Stimulated activated CD4-positive, alpha-beta T cell treated with anti-CD3 and anti-CD28 coated beads, Interleukin-15, amount 100 ng/mL, for 48 hours (primary cell): Measurements from ENCODE around the gene NOX4.
"Not testable (repeated sequence)": the region's sequence is repeated elsewhere in the genome, so short reads cannot be mapped to it uniquely, and the experiment has no call there.

ENCODE experiments used
- DNase-seq, 2 donors: peaks; one replicate each; pipeline ENCODE4 v3.0.0-alpha.2; 2020; ENCODE audit warnings: low read depth in 2 of 2

The NOX4 gene

DNA sequence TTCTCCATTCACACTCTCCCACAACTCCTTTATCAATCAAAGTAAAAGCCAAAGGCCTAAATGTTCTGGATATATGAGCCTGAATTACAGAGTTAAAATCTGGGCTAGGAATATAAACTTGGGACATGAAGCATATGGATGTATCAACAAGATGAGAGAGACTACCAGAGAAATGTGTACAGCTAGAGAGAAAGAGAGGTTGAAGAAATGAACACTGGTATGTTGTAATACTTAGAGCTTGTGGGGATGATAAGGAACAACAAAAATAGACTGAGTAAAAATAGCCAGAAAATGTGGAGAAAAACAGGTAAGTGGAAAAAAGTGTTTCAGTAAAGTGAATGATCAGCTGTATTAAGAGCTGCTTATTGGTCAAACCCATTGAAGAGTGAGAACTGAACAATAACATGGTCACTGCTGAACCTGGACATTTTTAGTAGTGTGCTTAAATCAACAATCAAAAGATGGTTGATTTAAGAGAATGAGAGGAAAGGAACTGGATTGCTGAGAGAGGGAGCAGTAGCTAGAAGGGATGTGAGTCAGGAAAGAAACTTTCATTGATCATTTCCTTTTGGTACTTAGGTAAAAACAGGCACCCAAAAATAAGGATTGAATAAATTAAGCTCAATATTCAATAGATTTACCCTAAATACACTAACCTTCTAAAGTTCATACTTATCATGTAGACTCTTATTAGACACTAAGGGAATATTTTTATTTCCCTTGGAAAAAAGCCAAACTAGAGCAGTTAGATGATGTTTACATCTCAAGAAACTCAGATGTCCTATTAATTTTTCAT, 111.0 kb downstream of the NOX4 start:
- not testable (repeated sequence) for DNase-seq

DNA sequence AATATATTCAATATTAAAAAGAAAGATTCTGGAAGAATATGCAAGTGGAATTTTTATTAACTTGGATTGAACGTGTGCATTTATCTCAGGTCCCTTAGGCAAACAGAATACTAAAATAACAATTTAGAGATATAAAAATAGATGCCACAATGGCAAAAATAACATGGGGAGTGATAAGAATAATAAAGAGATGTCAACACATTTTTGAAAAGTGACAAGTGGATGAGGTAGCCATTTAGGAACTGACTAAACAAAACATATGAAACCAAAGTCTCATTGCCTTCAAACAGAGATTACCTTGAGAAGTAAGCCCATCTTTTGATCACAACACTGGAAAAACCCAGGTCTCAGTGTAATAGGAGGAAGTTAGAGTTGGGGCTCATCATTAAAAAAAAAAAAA, 112.2 kb downstream of the NOX4 start:
- DNase-seq = not testable (repeated sequence)

GRCh38 chr11:89369356-89369755, 121.8 kb downstream of the NOX4 start:
- DNase-seq = not testable (repeated sequence)

DNA sequence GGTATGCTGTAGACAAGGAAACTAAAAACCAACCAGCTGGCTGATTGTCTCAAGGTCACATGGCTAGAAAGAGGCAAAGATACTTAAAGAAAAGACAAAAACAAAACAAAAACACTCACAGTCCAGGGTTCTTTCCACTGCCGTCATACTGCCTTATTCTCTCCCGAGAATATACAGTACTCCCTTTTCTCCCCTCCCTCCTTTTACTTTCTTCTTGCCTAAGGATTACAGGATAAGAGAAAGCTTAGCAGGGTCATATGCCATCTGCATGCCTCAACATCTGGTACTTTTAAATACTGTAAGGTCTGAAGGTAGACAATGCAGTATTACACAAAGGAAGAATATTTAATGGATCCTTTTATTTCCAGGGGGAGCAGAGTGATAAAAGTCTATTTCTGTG, 126.3 kb downstream of the NOX4 start:
- not testable (repeated sequence) for DNase-seq

DNA sequence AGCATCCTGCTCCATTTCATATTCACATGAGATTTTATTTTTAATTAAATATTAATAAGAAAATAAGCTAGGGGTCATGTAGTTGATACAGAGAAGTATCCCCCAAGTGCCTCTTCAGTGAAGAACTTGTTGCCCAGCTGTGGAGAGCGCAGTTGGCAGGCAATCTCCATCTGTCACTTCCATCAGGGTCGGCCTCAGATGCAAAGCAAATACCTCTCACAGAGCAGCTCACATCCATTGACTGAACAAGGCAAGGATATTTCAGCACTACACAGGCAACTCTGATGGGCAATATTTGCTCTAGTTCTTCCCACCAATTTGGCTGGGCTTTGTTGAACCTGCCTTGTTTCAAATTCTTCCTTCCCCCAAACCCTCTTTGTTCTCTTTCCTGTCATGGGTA, 129.4 kb downstream of the NOX4 start:
- no peak for DNase-seq

DNA sequence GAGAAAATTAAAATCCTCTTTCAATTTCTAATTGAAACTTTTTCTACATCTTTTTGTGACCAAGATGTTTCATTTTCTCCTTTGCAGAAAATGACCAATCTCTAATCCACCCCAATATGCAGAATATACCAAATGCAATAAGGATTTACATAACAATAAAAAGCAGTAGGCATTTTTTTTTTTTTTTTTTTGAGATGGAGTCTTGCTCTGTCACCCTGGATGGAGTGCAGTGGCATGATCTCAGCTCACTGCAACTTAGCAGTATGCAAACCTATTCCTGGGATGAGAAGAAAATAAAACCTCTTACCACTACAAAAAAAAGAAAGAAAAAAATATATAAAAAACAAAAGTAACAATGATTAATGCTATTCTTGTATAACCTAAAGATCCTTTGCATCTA, 132.0 kb downstream of the NOX4 start:
- not testable (repeated sequence) for DNase-seq

- DNase-seq = no peak
These were observed 132.4 kb downstream of the NOX4 start for GRCh38 chr11:89358761-89359160.

GRCh38 chr11:89355646-89356045, 135.5 kb downstream of the NOX4 start:
- no peak for DNase-seq

GRCh38 chr11:89354513-89354912, 136.7 kb downstream of the NOX4 start:
- DNase-seq = not testable (repeated sequence)

DNA sequence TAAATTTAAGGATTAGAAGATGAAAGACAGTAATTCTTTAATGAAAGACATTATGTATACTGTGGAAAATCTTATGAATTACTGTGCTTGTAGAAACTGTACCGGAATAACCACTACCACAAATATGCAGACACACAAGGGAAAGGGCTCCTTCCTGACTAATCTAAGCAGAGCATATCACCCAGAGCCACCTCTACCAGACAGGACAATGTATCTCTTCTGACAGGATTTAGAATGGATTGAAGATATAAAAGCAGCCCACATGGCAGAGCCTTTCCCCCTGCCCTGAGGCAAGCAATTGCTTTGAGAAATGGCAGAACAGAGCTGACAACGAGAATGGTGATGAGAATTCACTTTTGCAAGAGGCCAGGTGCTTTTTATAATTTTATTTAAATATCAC, 144.1 kb downstream of the NOX4 start:
- no peak for DNase-seq

- no peak for DNase-seq
These were observed 144.6 kb downstream of the NOX4 start for GRCh38 chr11:89346601-89347000.

GRCh38 chr11:89342880-89343572, 148.1 kb downstream of the NOX4 start:
- DNase-seq = not testable (repeated sequence)

GRCh38 chr11:89340450-89340849, 150.7 kb downstream of the NOX4 start:
- DNase-seq = not testable (repeated sequence)

DNA sequence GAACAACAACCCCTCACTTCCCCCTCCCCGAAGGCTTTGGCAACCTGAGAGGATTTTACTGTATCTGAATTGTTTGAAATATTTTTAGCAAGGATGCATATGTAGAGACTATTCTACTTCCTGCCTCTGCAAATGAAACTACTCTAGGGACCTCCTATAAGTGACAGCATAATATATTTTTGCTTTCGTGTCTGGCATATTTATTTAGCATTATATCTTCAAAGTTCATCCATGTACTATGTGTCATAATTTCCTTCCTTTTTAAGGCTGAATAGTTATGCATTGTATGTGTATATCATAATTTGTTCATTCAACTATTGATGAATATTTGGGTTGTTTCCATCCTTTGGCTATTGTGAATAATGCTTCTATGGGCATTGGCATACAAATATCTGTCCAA, 153.1 kb downstream of the NOX4 start:
- DNase-seq = not testable (repeated sequence)

GRCh38 chr11:89337100-89337650, 154.0 kb downstream of the NOX4 start:
- not testable (repeated sequence) for DNase-seq

- not testable (repeated sequence) for DNase-seq
These were observed 157.5 kb downstream of the NOX4 start for GRCh38 chr11:89333704-89334103.

GRCh38 chr11:89331940-89332339, 159.2 kb downstream of the NOX4 start:
- not testable (repeated sequence) for DNase-seq

DNA sequence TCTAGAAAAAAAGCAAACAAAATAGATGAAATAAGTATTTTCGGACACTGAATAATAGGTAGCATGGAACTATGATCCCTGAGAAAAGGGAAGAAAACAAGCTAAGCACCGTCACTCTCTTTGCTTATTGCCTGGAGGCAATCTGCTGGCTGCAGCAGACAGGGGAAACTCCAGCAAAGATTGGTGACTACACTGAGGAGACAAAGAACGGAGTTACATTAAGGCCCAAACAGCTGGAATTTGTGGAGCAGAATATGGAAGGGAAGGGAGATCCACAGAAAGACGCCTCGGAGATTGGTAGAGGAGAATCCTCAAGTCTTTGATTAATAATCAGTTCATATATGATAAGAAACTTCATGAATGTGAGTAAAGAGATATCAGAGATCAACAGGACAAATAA, 163.3 kb downstream of the NOX4 start:
- DNase-seq = no peak

DNA sequence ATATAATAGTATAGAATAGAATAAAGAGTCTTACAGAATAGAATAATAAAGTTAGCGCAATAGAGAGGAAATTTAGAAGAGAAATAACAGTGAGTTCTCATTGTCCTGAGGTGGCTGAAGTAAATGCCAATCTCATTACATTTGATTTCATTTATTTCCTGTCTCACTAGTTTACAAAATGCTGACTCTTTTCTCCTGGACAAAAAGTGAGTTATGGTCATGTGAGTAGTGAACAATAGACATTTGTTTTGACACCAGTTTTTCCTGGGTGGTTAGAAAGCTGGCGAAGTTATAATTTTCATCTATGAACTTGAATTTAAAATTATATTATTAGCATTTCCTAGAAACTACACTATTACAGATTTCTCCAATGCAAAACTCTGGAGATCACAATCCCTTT, 169.8 kb downstream of the NOX4 start:
- no peak for DNase-seq

GRCh38 chr11:89310607-89311006, 180.6 kb downstream of the NOX4 start:
- not testable (repeated sequence) for DNase-seq

DNA sequence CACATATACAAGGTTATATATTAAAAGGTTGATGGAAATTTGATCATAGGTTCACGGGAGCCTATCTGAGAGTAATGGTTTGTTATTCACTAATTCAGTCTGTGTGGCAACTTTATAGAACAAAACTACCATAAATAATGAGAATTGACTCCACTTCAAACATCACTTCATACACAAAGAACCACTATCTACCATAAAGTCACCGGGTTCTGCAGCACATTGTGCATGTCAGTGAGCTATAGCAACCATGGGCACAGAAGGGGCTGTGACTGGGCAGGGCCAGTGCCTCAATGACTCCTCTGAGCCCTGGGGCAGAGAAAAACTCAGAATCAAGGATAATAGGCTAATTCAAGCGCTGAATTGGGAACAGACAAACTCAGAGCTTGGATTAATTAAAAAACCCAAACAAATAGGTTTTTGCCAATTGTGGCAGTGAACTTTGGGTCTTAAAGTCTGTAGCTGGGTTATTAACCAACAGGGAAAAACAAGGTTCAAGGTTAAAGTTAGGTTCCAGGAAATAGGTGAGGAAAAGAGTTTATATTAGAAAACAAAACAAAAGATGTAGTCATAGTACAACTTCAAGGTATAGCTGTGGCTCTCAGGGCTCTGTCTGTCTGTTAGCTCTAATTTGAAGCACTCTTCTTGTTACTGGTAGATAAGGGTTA, 181.7 kb downstream of the NOX4 start:
- DNase-seq = not testable (repeated sequence)

- not testable (repeated sequence) for DNase-seq
These were observed 182.9 kb downstream of the NOX4 start for GRCh38 chr11:89308272-89308671.
